Common myeloid progenitor, CD34-positive (primary cell): ENCODE data around the gene MEF2C.
"Not testable (repeated sequence)": the region's sequence is repeated elsewhere in the genome, so short reads cannot be mapped to it uniquely, and the experiment has no call there.

ENCODE experiments used
- CTCF ChIA-PET: fragments of 350-600 bp; sonication (Branson Sonifier 250); formaldehyde crosslinking; loops from one replicate; lab custom pipeline; 2021; ENCODE audit warnings: antibody characterized with exemption; lab: Charles Lee
- POLR2A ChIA-PET: fragments of 350-600 bp; sonication (Branson Sonifier 250); formaldehyde crosslinking; loops from one replicate; lab custom pipeline; 2021; ENCODE audit warnings: antibody characterized with exemption; lab: Charles Lee
- DNase-seq, 3 donors: peaks; one replicate each; pipeline versions ENCODE4 v3.0.0 to v3.0.0-alpha.2; 2013
- H3K27ac ChIP-seq, 2 experiments: 1 replicate in 1 of 2; 2 replicates in 1 of 2; pipeline ENCODE4 v1.7.0; 2013; ENCODE audit warnings: inconsistent platforms in 2 of 2, low read length in 2 of 2, mild to moderate bottlenecking in 2 of 2, low read depth in 1 of 2, moderate library complexity in 1 of 2; ENCODE audit not compliant: severe bottlenecking in 2 of 2, insufficient read depth in 1 of 2, poor library complexity in 1 of 2
- H3K27me3 ChIP-seq, 5 experiments: replicated peaks in 2 of 5; 1 replicate in 3 of 5; 2 replicates in 2 of 5; pipeline versions ENCODE4 v1.6.1 to v1.7.0; 2013; ENCODE audit warnings: low read length in 4 of 5, mild to moderate bottlenecking in 2 of 5, moderate library complexity in 2 of 5, inconsistent platforms in 1 of 5; ENCODE audit not compliant: insufficient read depth in 5 of 5, control insufficient read depth in 4 of 5
- H3K36me3 ChIP-seq, 4 experiments: 1 replicate in 2 of 4; 2 replicates in 2 of 4; pipeline versions ENCODE4 v1.6.1 to v1.7.0; 2013; ENCODE audit warnings: low read length in 3 of 4, control low read depth in 1 of 4, mild to moderate bottlenecking in 1 of 4; ENCODE audit not compliant: control insufficient read depth in 4 of 4, insufficient read depth in 4 of 4
- H3K4me1 ChIP-seq, 4 experiments: 1 replicate in 3 of 4; 2 replicates in 1 of 4; pipeline versions ENCODE4 v1.6.1 to v1.7.1; 2013; ENCODE audit warnings: low read length in 3 of 4, mild to moderate bottlenecking in 3 of 4, control low read depth in 1 of 4, inconsistent platforms in 1 of 4, moderate library complexity in 1 of 4; ENCODE audit not compliant: control insufficient read depth in 4 of 4, insufficient read depth in 4 of 4; ENCODE audit errors: control extremely low read depth in 1 of 4
- H3K4me3 ChIP-seq, 7 experiments: 1 replicate in 4 of 7; 2 replicates in 3 of 7; pipeline versions ENCODE4 v1.5.1 to v1.7.0; 2013; ENCODE audit warnings: mild to moderate bottlenecking in 7 of 7, low read length in 6 of 7, moderate library complexity in 6 of 7, inconsistent platforms in 2 of 7, low read depth in 2 of 7, control low read depth in 1 of 7; ENCODE audit not compliant: insufficient read depth in 4 of 7, control insufficient read depth in 1 of 7; ENCODE audit errors: extremely low read depth in 1 of 7
- H3K9me3 ChIP-seq, 5 experiments: 1 replicate in 4 of 5; 2 replicates in 1 of 5; pipeline versions ENCODE4 v1.6.1 to v1.7.1; 2013; ENCODE audit warnings: low read length in 4 of 5, mild to moderate bottlenecking in 2 of 5, inconsistent platforms in 1 of 5, low read depth in 1 of 5, moderate library complexity in 1 of 5; ENCODE audit not compliant: control insufficient read depth in 4 of 5, insufficient read depth in 2 of 5; ENCODE audit errors: control extremely low read depth in 1 of 5
- WGBS: methylation state at CpG from one replicate; pipeline ENCODE4 v1.1.5; 2013; ENCODE audit not compliant: insufficient coverage; 5-methylcytosine and 5-hydroxymethylcytosine counted together

The MEF2C gene

GRCh38 chr5:88807327-88807726 is 75.7 kb downstream of the MEF2C start:
- H3K27ac ChIP-seq: no peak overlapping the region
- H3K4me1 ChIP-seq: peaks cover 0 to 5% (median 1%) of the 10 kb centered on the region in 4 experiments
- no peaks in the 10 kb centered on the region for H3K27me3 ChIP-seq
- WGBS: 98% methylated on average over 6 of the region's 8 CpGs
- peaks cover 15 to 44% (median 25%) of the 10 kb centered on the region in 4 experiments for H3K36me3 ChIP-seq
- CTCF ChIA-PET: no interaction called here
- H3K9me3 ChIP-seq: no peaks in the 10 kb centered on the region
- POLR2A ChIA-PET: no interaction called here
- no peak overlapping the region for H3K4me3 ChIP-seq
- DNase-seq: no peak

GRCh38 chr5:88806338-88806737 is 76.6 kb downstream of the MEF2C start:
- peaks cover 0 to 5% (median 0%) of the 10 kb centered on the region in 4 experiments for H3K4me1 ChIP-seq
- ChIA-PET POLR2A (no interaction called here), CTCF (no interaction called here)
- no peak overlapping the region for H3K4me3 ChIP-seq
- no peaks in the 10 kb centered on the region for H3K27me3 ChIP-seq
- peaks cover 18 to 47% (median 31%) of the 10 kb centered on the region in 4 experiments for H3K36me3 ChIP-seq
- H3K9me3 ChIP-seq: no peaks in the 10 kb centered on the region
- no peak for DNase-seq
- no peak overlapping the region for H3K27ac ChIP-seq

- DNase-seq: no peak
- Histone ChIP-seq H3K4me1 (peaks cover 0 to 5% (median 0%) of the 10 kb centered on the region in 4 experiments), H3K9me3 (no peaks in the 10 kb centered on the region), H3K36me3 (peaks cover 20 to 50% (median 31%) of the 10 kb centered on the region in 4 experiments), H3K27ac (no peak overlapping the region), H3K4me3 (no peak overlapping the region), H3K27me3 (no peaks in the 10 kb centered on the region)
- POLR2A ChIA-PET: no interaction called here
- 54% methylated on average over 2 of the region's 3 CpGs for WGBS
- CTCF ChIA-PET: interaction anchor here (1.3 kb wide), 1 partner anchor 29 kb away, joined by 3 read pairs; no protein-coding TSS in a partner anchor
Observed at GRCh38 chr5:88805151-88805784, 77.7 kb downstream of the MEF2C start.

- Histone ChIP-seq H3K4me3 (no peak overlapping the region), H3K27me3 (no peaks in the 10 kb centered on the region), H3K36me3 (peaks cover 21 to 51% (median 33%) of the 10 kb centered on the region in 4 experiments), H3K9me3 (no peaks in the 10 kb centered on the region), H3K4me1 (peaks cover 0 to 5% (median 0%) of the 10 kb centered on the region in 4 experiments), H3K27ac (no peak overlapping the region)
- ChIA-PET CTCF (no interaction called here), POLR2A (no interaction called here)
- 98% methylated on average over 10 of the region's 11 CpGs for WGBS
- no peak for DNase-seq
Observed at GRCh38 chr5:88804444-88804843, 78.5 kb downstream of the MEF2C start.

- Histone ChIP-seq H3K27me3 (no peaks in the 10 kb centered on the region), H3K36me3 (peaks cover 21 to 57% (median 38%) of the 10 kb centered on the region in 4 experiments), H3K4me3 (no peak overlapping the region), H3K9me3 (peaks cover 0 to 2% (median 0%) of the 10 kb centered on the region in 5 experiments), H3K27ac (no peak overlapping the region), H3K4me1 (peaks cover 0 to 5% (median 0%) of the 10 kb centered on the region in 4 experiments)
- POLR2A ChIA-PET: no interaction called here
- CTCF ChIA-PET: interaction anchor here (1.1 kb wide), 1 partner anchor 25 kb away, joined by 3 read pairs; no protein-coding TSS in a partner anchor
- WGBS: 100% methylated on average over 1 of the region's 1 CpG
- DNase-seq: no peak
Observed at GRCh38 chr5:88803309-88803708, 79.7 kb downstream of the MEF2C start.

- Histone ChIP-seq H3K36me3 (peaks cover 21 to 51% (median 37%) of the 10 kb centered on the region in 4 experiments), H3K27ac (no peak overlapping the region), H3K4me3 (no peak overlapping the region), H3K4me1 (no peaks in the 10 kb centered on the region), H3K9me3 (peaks cover 0 to 5% (median 0%) of the 10 kb centered on the region in 5 experiments), H3K27me3 (no peaks in the 10 kb centered on the region)
- 100% methylated on average over 1 of the region's 2 CpGs for WGBS
- no peak for DNase-seq
- ChIA-PET POLR2A (no interaction called here), CTCF (interaction anchor here (0.8 to 2.7 kb wide), 4 partner anchors 8 to 35 kb away, joined by 3 to 9 read pairs (median 4); no protein-coding TSS in a partner anchor)
Observed at GRCh38 chr5:88799938-88800535, 82.9 kb downstream of the MEF2C start.

GRCh38 chr5:88798933-88799332 is 84.1 kb downstream of the MEF2C start:
- POLR2A ChIA-PET, DNase-seq, H3K9me3 ChIP-seq, H3K27me3 ChIP-seq, H3K4me1 ChIP-seq, H3K27ac ChIP-seq, H3K4me3 ChIP-seq: not testable (repeated sequence)
- 98% methylated on average over 5 of the region's 7 CpGs for WGBS
- H3K36me3 ChIP-seq: peaks cover 12 to 40% (median 29%) of the 10 kb centered on the region in 4 experiments
- CTCF ChIA-PET: interaction anchor here (0.8 to 2.7 kb wide), 6 partner anchors 8 to 26 kb away, joined by 3 to 9 read pairs (median 4); no protein-coding TSS in a partner anchor
